ENCODE measurements around the gene PPID. TPM values are rescaled to one million over a fixed set of nuclear protein-coding genes. Genes with fewer than 3 reads are reported as not detected.

Gene PPID
- total RNA-seq, 4 donors from 2014 or later, result 8.1 to 18.9 (median 12.6) TPM

GRCh38 chr4:158738866-158739265, 15.7 kb upstream of the PPID start:
- Histone ChIP-seq H3K36me3 (no peaks in the 10 kb centered on the region), H3K4me3 (no peak overlapping the region), H3K27me3 (no peaks in the 10 kb centered on the region), H3K27ac (no peak overlapping the region), H3K9me3 (no peaks in the 10 kb centered on the region), H3K4me1 (no peaks in the 10 kb centered on the region)
- 97% methylated on average over 2 of the region's 2 CpGs for WGBS
- TF ChIP-seq CTCF (IDR thresholded peaks at IDR 0.05) (no peak), POLR2A (IDR thresholded peaks at IDR 0.05) (no peak), EP300 (IDR thresholded peaks at IDR 0.05) (no peak), POLR2AphosphoS5 (IDR thresholded peaks at IDR 0.05) (no peak)
- no peak for DNase-seq (ENCODE audit: low spot score in 2 of 2)

GRCh38 chr4:158729716-158730559, 6.7 kb upstream of the PPID start:
- Histone ChIP-seq H3K9me3 (no peaks in the 10 kb centered on the region), H3K4me3 (no peak overlapping the region), H3K36me3 (no peaks in the 10 kb centered on the region), H3K4me1 (peaks cover 3% of the 10 kb centered on the region), H3K27me3 (no peaks in the 10 kb centered on the region), H3K27ac (no peak overlapping the region)
- 19% methylated on average over 5 of the region's 5 CpGs for WGBS
- TF ChIP-seq POLR2A (IDR thresholded peaks at IDR 0.05) (no peak), EP300 (IDR thresholded peaks at IDR 0.05) (no peak), CTCF (IDR thresholded peaks at IDR 0.05) (peak; percentile 71 to 83), POLR2AphosphoS5 (IDR thresholded peaks at IDR 0.05) (no peak)
- no peak for DNase-seq (ENCODE audit: low spot score in 2 of 2)

- no peaks in the 10 kb centered on the region for H3K36me3 ChIP-seq
- no peaks in the 10 kb centered on the region for H3K9me3 ChIP-seq
- no peak overlapping the region for H3K4me3 ChIP-seq
- TF ChIP-seq POLR2A (IDR thresholded peaks at IDR 0.05) (no peak), POLR2AphosphoS5 (IDR thresholded peaks at IDR 0.05) (no peak), CTCF (IDR thresholded peaks at IDR 0.05) (no peak), EP300 (IDR thresholded peaks at IDR 0.05) (no peak)
- peaks cover 3% of the 10 kb centered on the region for H3K4me1 ChIP-seq
- WGBS, result 67% methylated on average over 1 of the region's 1 CpG
- no peaks in the 10 kb centered on the region for H3K27me3 ChIP-seq
- H3K27ac ChIP-seq, result no peak overlapping the region
- no peak for DNase-seq (ENCODE audit: low spot score in 2 of 2)
Observed at GRCh38 chr4:158728236-158728635, 5.0 kb upstream of the PPID start.

- TF ChIP-seq POLR2A (IDR thresholded peaks at IDR 0.05), result no peak
- TF ChIP-seq POLR2AphosphoS5 (IDR thresholded peaks at IDR 0.05), result no peak
- Histone ChIP-seq H3K27me3 (no peaks in the 10 kb centered on the region), H3K4me1 (peaks cover 11% of the 10 kb centered on the region), H3K36me3 (no peaks in the 10 kb centered on the region), H3K9me3 (no peaks in the 10 kb centered on the region), H3K27ac (no peak overlapping the region), H3K4me3 (no peak overlapping the region)
- WGBS, result 85% methylated on average over 6 of the region's 6 CpGs
- DNase-seq (ENCODE audit: low spot score in 2 of 2), result no peak
Observed at GRCh38 chr4:158726633-158727032, 3.4 kb upstream of the PPID start.

DNA sequence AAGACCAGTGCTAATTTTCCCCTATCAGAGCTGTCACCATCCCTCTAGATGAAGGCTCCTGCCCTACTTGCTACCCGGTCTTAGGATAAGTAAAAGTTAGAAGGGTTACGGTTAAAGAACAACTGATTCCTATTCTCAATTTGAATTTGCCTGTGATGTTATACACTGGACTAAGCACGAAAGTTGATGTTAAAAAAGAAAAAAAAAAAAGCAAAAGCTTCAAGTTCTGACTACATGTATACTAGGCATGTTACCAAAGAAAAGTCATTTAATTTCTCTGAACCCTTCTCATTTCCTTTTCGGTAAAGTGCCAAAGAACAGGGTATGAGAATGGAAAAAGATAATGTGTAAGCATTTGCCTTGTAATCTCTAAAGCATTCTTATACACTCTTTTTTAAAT, 1.4 kb upstream of the PPID start:
- peaks cover 4% of the 10 kb centered on the region for H3K36me3 ChIP-seq
- H3K27me3 ChIP-seq, result no peaks in the 10 kb centered on the region
- TF ChIP-seq POLR2AphosphoS5 (IDR thresholded peaks at IDR 0.05), result no peak
- TF ChIP-seq POLR2A (IDR thresholded peaks at IDR 0.05), result no peak
- no peak for TF ChIP-seq CTCF (IDR thresholded peaks at IDR 0.05)
- no peak for TF ChIP-seq EP300 (IDR thresholded peaks at IDR 0.05)
- 89% methylated on average over 4 of the region's 4 CpGs for WGBS
- H3K4me3 ChIP-seq, result no peak overlapping the region
- H3K27ac ChIP-seq, result no peak overlapping the region
- H3K4me1 ChIP-seq, result peaks cover 9% of the 10 kb centered on the region
- no peak for DNase-seq (ENCODE audit: low spot score in 2 of 2)
- H3K9me3 ChIP-seq, result no peaks in the 10 kb centered on the region
